ENCODE data around the gene GCN1.

The GCN1 gene

DNA sequence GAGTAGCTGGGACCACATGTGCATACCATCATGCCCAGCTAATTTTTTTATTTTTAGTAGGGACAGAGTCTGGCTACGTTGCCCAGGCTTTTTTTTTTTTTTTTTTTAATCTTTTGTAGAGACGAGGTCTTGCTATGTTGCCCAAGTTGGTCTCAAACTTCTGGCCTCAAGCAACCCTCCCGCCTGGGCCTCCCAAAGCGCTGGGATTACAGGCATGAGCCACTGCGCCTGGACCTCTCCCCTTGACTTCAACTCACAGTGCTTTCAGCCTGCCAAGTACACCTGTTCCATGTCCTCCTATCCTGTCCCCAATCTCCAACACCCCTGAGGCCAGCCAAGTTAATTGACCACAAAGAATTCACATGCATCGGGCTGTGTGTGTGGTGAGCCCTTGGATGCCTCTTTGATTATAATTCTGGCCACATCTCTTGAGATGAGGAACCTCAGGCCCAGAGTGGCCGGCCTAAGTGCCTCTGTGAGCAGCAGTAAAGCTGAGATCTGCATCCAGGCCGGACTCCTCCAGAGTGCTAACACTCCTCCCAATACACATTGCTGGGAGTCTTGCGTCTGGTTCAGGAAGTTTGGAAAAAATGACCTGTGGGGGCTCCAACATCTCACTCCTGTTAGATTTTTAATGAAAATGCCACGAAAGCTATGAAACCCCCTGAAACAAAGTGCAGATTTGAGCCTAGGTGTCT lies 84.8 kb downstream of the GCN1 start:
- no peaks in the 10 kb centered on the region for H3K9me2 ChIP-seq (replicated peaks; ENCODE audit: low read depth, low read length)
- H2AFZ ChIP-seq (ENCODE audit: low read length), result no peak overlapping the region
- H3K79me2 ChIP-seq (ENCODE audit: insufficient read depth, low read length), result peaks cover 91% of the 10 kb centered on the region
- no peaks in the 10 kb centered on the region for H3K27me3 ChIP-seq (ENCODE audit: insufficient read depth, low read length, poor library complexity, severe bottlenecking)
- TF ChIP-seq, protein P1, sequence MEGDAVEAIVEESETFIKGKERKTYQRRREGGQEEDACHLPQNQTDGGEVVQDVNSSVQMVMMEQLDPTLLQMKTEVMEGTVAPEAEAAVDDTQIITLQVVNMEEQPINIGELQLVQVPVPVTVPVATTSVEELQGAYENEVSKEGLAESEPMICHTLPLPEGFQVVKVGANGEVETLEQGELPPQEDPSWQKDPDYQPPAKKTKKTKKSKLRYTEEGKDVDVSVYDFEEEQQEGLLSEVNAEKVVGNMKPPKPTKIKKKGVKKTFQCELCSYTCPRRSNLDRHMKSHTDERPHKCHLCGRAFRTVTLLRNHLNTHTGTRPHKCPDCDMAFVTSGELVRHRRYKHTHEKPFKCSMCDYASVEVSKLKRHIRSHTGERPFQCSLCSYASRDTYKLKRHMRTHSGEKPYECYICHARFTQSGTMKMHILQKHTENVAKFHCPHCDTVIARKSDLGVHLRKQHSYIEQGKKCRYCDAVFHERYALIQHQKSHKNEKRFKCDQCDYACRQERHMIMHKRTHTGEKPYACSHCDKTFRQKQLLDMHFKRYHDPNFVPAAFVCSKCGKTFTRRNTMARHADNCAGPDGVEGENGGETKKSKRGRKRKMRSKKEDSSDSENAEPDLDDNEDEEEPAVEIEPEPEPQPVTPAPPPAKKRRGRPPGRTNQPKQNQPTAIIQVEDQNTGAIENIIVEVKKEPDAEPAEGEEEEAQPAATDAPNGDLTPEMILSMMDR (conservative IDR thresholded peaks at IDR 0.05; ENCODE audit: low read length), result no peak
- no peak for TF ChIP-seq EZH2phosphoT487 (IDR thresholded peaks at IDR 0.05; ENCODE audit: borderline replicate concordance)
- H3K4me3 ChIP-seq (ENCODE audit: low read length, poor library complexity, severe bottlenecking), result peak overlapping the region; percentile 60
- peaks cover 17% of the 10 kb centered on the region; the same call in 1 of the 2 replicates for H3K36me3 ChIP-seq (ENCODE audit: insufficient read depth, low read length)
- H4K20me1 ChIP-seq (ENCODE audit: insufficient read depth, low read length, poor library complexity, severe bottlenecking), result peaks cover 79% of the 10 kb centered on the region
- peaks cover 21% of the 10 kb centered on the region for H3K4me1 ChIP-seq (ENCODE audit: insufficient read depth, low read length, poor library complexity, severe bottlenecking)
- H3F3A ChIP-seq (ENCODE audit: low read depth), result no peaks in the 10 kb centered on the region
- peak overlapping the region; percentile 68 for H3K4me2 ChIP-seq (ENCODE audit: low read depth, low read length, poor library complexity, severe bottlenecking)
- H3K9ac ChIP-seq (ENCODE audit: low read depth, low read length, poor library complexity, severe bottlenecking), result peak overlapping the region; percentile 24
- no peaks in the 10 kb centered on the region for H3K9me3 ChIP-seq (ENCODE audit: insufficient read depth, low read depth, low read length)

DNA sequence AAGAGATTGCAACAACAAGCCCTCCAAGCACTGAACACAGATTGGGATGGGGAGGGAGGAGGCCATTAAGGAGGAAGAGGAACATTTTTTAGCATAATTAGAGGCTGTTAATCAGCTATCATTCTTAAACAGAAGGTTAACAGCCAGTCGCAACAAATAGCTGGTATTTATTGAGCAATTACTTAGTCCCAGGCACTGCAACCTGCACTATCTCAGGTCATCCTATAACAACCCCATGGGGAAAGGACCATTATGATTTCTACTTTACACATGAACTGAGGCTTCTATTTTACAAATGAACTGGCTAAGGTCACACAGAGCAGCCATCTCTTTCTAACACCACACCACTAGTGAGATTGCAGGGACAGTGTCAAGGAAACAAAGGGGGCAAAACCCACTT lies 88.4 kb downstream of the GCN1 start:
- Histone ChIP-seq H3K9me3 (ENCODE audit: insufficient read depth, low read depth, low read length) (no peaks in the 10 kb centered on the region), H3K36me3 (ENCODE audit: insufficient read depth, low read length) (peaks cover 49% of the 10 kb centered on the region; the same call in 1 of the 2 replicates), H3K4me1 (ENCODE audit: insufficient read depth, low read length, poor library complexity, severe bottlenecking) (peaks cover 7% of the 10 kb centered on the region)

DNA sequence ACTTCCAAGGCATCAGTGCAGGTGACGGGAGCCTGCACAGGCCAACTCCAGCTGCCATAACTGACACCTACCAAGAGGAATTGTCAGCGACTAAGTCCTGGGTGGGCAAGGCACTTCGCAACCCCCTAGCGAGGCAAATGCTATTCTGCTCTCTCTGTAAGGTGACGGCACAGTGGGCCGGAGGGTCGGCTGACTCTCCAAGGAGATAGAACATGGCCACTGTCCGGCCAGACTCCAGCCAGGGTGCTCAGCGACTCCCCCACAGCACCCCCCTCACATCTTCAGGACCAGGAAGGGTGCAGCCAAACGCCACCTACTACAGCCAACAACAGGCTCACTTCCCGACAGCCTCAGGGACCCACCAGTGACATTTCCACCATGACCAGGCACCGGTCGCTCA lies 91.1 kb downstream of the GCN1 start:
- Histone ChIP-seq H4K20me1 (ENCODE audit: insufficient read depth, low read length, poor library complexity, severe bottlenecking) (peaks cover 56% of the 10 kb centered on the region), H3K79me2 (ENCODE audit: insufficient read depth, low read length) (peaks cover 79% of the 10 kb centered on the region)

More for the DNA sequence above, 88.4 kb downstream of the GCN1 start:
- H3K9ac ChIP-seq (ENCODE audit: low read depth, low read length, poor library complexity, severe bottlenecking), result no peak overlapping the region
- H3K4me3 ChIP-seq (ENCODE audit: low read length, poor library complexity, severe bottlenecking), result no peak overlapping the region
- H3K9me2 ChIP-seq (replicated peaks; ENCODE audit: low read depth, low read length), result no peaks in the 10 kb centered on the region
- peaks cover 88% of the 10 kb centered on the region for H3K79me2 ChIP-seq (ENCODE audit: insufficient read depth, low read length)
- peaks cover 73% of the 10 kb centered on the region for H4K20me1 ChIP-seq (ENCODE audit: insufficient read depth, low read length, poor library complexity, severe bottlenecking)
- H2AFZ ChIP-seq (ENCODE audit: low read length), result no peak overlapping the region
- H3K4me2 ChIP-seq (ENCODE audit: low read depth, low read length, poor library complexity, severe bottlenecking), result no peak overlapping the region
- H3K27me3 ChIP-seq (ENCODE audit: insufficient read depth, low read length, poor library complexity, severe bottlenecking), result no peaks in the 10 kb centered on the region
- H3F3A ChIP-seq (ENCODE audit: low read depth), result no peaks in the 10 kb centered on the region
- TF ChIP-seq, protein P1 (conservative IDR thresholded peaks at IDR 0.05; ENCODE audit: low read length), result no peak
- TF ChIP-seq EZH2phosphoT487 (IDR thresholded peaks at IDR 0.05; ENCODE audit: borderline replicate concordance), result no peak

More for the DNA sequence above, 91.1 kb downstream of the GCN1 start:
- H3K4me1 ChIP-seq (ENCODE audit: insufficient read depth, low read length, poor library complexity, severe bottlenecking), result no peaks in the 10 kb centered on the region
- no peak overlapping the region for H2AFZ ChIP-seq (ENCODE audit: low read length)
- TF ChIP-seq EZH2phosphoT487 (IDR thresholded peaks at IDR 0.05; ENCODE audit: borderline replicate concordance), result no peak
- TF ChIP-seq, protein P1 (conservative IDR thresholded peaks at IDR 0.05; ENCODE audit: low read length), result no peak
- no peak overlapping the region for H3K9ac ChIP-seq (ENCODE audit: low read depth, low read length, poor library complexity, severe bottlenecking)
- H3K36me3 ChIP-seq (ENCODE audit: insufficient read depth, low read length), result peaks cover 76% of the 10 kb centered on the region; the same call in 1 of the 2 replicates
- H3K9me2 ChIP-seq (replicated peaks; ENCODE audit: low read depth, low read length), result no peaks in the 10 kb centered on the region
- H3K27me3 ChIP-seq (ENCODE audit: insufficient read depth, low read length, poor library complexity, severe bottlenecking), result no peaks in the 10 kb centered on the region
- H3F3A ChIP-seq (ENCODE audit: low read depth), result no peaks in the 10 kb centered on the region
- no peak overlapping the region for H3K4me3 ChIP-seq (ENCODE audit: low read length, poor library complexity, severe bottlenecking)
- H3K4me2 ChIP-seq (ENCODE audit: low read depth, low read length, poor library complexity, severe bottlenecking), result no peak overlapping the region
- no peaks in the 10 kb centered on the region for H3K9me3 ChIP-seq (ENCODE audit: insufficient read depth, low read depth, low read length)

Data from Loucy (cell line).